GM23338 (cell line): Measurements from ENCODE around the gene SMTNL1. TPM values are rescaled to one million over a fixed set of nuclear protein-coding genes. Genes with fewer than 3 reads are reported as not detected.

ENCODE experiments used
- ATAC-seq: fragments of 200-7000 bp; cut with Tn5 transposase; 3 replicates; pipeline ENCODE4 v1.9.1; 2020
- DNase-seq: peaks from one replicate; pipeline ENCODE4 v3.0.0-alpha.2; 2015; ENCODE audit warnings: low spot score
- H2AFZ ChIP-seq: fragments of 200-600 bp; sonication (generic); 2 replicates; pipeline ENCODE4 v1.8.0; 2016; ENCODE audit warnings: antibody characterized with exemption, mild to moderate bottlenecking, moderate library complexity
- H3F3A ChIP-seq: fragments of 200-600 bp; sonication (generic); replicated peaks from 2 replicates; pipeline ENCODE4 v1.8.0; 2017; ENCODE audit warnings: antibody characterized with exemption, mixed run types, low read depth
- H3K27ac ChIP-seq: fragments of 200-600 bp; sonication (generic); 2 replicates; pipeline ENCODE4 v1.6.1; 2016; ENCODE audit warnings: low read depth
- H3K27me3 ChIP-seq: fragments of 200-600 bp; sonication (generic); 2 replicates; pipeline ENCODE4 v1.8.0; 2016; ENCODE audit warnings: mild to moderate bottlenecking, mixed run types, moderate library complexity; ENCODE audit not compliant: insufficient read depth
- H3K36me3 ChIP-seq: fragments of 200-600 bp; sonication (generic); 2 replicates; pipeline ENCODE4 v1.8.0; 2016; ENCODE audit warnings: mild to moderate bottlenecking; ENCODE audit not compliant: insufficient read depth
- H3K4me1 ChIP-seq: fragments of 200-600 bp; sonication (generic); 2 replicates; pipeline ENCODE4 v1.8.0; 2016; ENCODE audit warnings: mild to moderate bottlenecking, moderate library complexity; ENCODE audit not compliant: insufficient read depth
- H3K4me2 ChIP-seq: fragments of 200-600 bp; sonication (generic); 2 replicates; pipeline ENCODE4 v1.7.1; 2017; ENCODE audit warnings: mixed run types
- H3K4me3 ChIP-seq: fragments of 200-600 bp; sonication (generic); 2 replicates; pipeline ENCODE4 v1.6.1; 2016; ENCODE audit warnings: mixed run types
- H3K79me2 ChIP-seq: fragments of 200-600 bp; sonication (generic); replicated peaks from 2 replicates; pipeline ENCODE4 v1.8.0; 2017; ENCODE audit warnings: mild to moderate bottlenecking; ENCODE audit not compliant: insufficient read depth
- H3K9me2 ChIP-seq: fragments of 200-600 bp; sonication (generic); 2 replicates; pipeline ENCODE4 v1.8.0; 2017; ENCODE audit not compliant: insufficient read depth
- H4K20me1 ChIP-seq: fragments of 200-600 bp; sonication (generic); replicated peaks from 2 replicates; pipeline ENCODE4 v1.8.0; 2017; ENCODE audit warnings: mild to moderate bottlenecking; ENCODE audit not compliant: insufficient read depth
- H3K27ac Mint-ChIP-seq: 2 replicates; pipeline ENCODE4 v1.8.0; 2020; ENCODE audit warnings: inconsistent platforms, mild to moderate bottlenecking, moderate library complexity, mixed read lengths
- H3K27me3 Mint-ChIP-seq: 3 replicates; pipeline ENCODE4 v1.8.0; 2022; ENCODE audit warnings: low read depth, mild to moderate bottlenecking, moderate library complexity, mixed read lengths, inconsistent platforms; ENCODE audit not compliant: insufficient read depth, poor library complexity
- H3K36me3 Mint-ChIP-seq: 3 replicates; pipeline ENCODE4 v1.8.0; 2021; ENCODE audit warnings: low read depth, mild to moderate bottlenecking, inconsistent platforms, moderate library complexity, mixed read lengths
- H3K4me1 Mint-ChIP-seq: 3 replicates; pipeline ENCODE4 v1.8.0; 2020; ENCODE audit warnings: mild to moderate bottlenecking, inconsistent platforms, mixed read lengths
- H3K4me3 Mint-ChIP-seq: 3 replicates; pipeline ENCODE4 v1.8.0; 2021; ENCODE audit warnings: moderate library complexity, mild to moderate bottlenecking, inconsistent platforms, mixed read lengths
- H3K9me3 Mint-ChIP-seq: 3 replicates; pipeline ENCODE4 v1.8.0; 2020; ENCODE audit warnings: moderate library complexity, mild to moderate bottlenecking, inconsistent platforms, mixed read lengths
- CREB1 ChIP-seq: fragments of 250-450 bp; sonication (Bioruptor Pico); IDR thresholded peaks from 2 replicates; pipeline ENCODE4 v1.5.0; 2020; ENCODE audit warnings: low read depth, mild to moderate bottlenecking, moderate library complexity
- EZH2 ChIP-seq: fragments of 200-600 bp; sonication (generic); IDR thresholded peaks from one replicate; pipeline ENCODE4 v1.8.0; 2017; ENCODE audit warnings: antibody characterized with exemption, mild to moderate bottlenecking, low read depth; ENCODE audit not compliant: unreplicated experiment
- EZH2phosphoT487 ChIP-seq: fragments of 200-600 bp; sonication (generic); IDR thresholded peaks from one replicate; pipeline ENCODE4 v1.8.1; 2018; ENCODE audit warnings: antibody characterized with exemption; ENCODE audit not compliant: unreplicated experiment
- POLR2AphosphoS5 ChIP-seq: IDR thresholded peaks from 2 replicates; pipeline ENCODE4 v1.6.1; 2016; ENCODE audit warnings: antibody characterized with exemption, low read depth
- ZNF331 ChIP-seq: fragments of 250-450 bp; sonication (Bioruptor Pico); IDR thresholded peaks from 2 replicates; pipeline ENCODE4 v1.5.0; 2020; ENCODE audit warnings: low read depth, mild to moderate bottlenecking, moderate library complexity
- polyA plus RNA-seq: library from polyadenylated mRNA; unstranded; fragments of >200 nt; fragmentation: Nextera tagmentation; extraction: Ambion mirVana; gene quantifications from 2 replicates; pipeline ENCODE4 v1.2.1, GENCODE V29; 2016
- total RNA-seq: library from RNA; depleted of rRNA; stranded (reverse); fragments of >200 nt; shearing (Covaris generic); gene quantifications from 2 replicates; pipeline ENCODE4 v1.2.3, GENCODE V29; 2014
- TF ChIP-seq, protein P1 (sequence below): IDR thresholded peaks from 2 replicates; pipeline ENCODE4 v1.6.1; 2016; ENCODE audit warnings: antibody characterized with exemption
- TF ChIP-seq, protein P2 (sequence below): IDR thresholded peaks from one replicate; pipeline ENCODE4 v1.6.1; 2018; ENCODE audit warnings: antibody characterized with exemption; ENCODE audit not compliant: unreplicated experiment
- TF ChIP-seq, protein P3 (sequence below), 2 experiments: fragments of 200-600 bp in 1 of 2; sonication (generic) in 1 of 2; conservative IDR thresholded peaks; 2 replicates each; pipeline versions ENCODE4 v1.5.1 to v1.6.1; 2016 to 2017; ENCODE audit warnings: antibody characterized with exemption in 2 of 2, low read depth in 2 of 2, mild to moderate bottlenecking in 2 of 2, moderate library complexity in 1 of 2

SMTNL1 gene
- total and polyA plus RNA-seq, 2 experiments from 2014 or later, result 0.31 to 0.70 TPM

DNA sequence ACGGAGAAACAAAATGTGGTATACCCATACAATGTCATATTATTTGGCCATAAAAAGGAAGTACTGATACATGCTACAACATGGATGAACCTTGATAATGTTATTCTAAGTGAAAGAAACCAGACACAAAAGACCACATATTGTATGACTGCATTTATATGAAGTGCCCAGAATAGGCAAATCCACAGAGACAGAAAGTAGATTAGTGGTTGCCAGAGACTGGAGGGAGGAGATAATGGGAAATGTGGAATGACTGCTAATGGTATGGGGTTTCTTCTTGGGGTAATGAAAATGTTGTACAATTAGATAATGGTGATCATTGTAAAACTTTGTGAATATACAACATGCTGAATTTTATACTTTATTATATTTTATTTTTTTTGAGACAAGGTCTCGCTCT is 16.3 kb upstream of the SMTNL1 start:
- no peak for TF ChIP-seq CREB1 (CRISPR knock-in tag)
- peaks cover 13% of the 10 kb centered on the region for H3K4me1 Mint-ChIP-seq
- no peaks in the 10 kb centered on the region; the same call in 2 of the 3 replicates for H3K9me3 Mint-ChIP-seq
- Histone ChIP-seq H3K36me3 (no peaks in the 10 kb centered on the region), H4K20me1 (no peaks in the 10 kb centered on the region), H3K27me3 (peaks cover 14% of the 10 kb centered on the region; the same call in 1 of the 2 replicates), H3K4me1 (peaks cover 13% of the 10 kb centered on the region), H3K9me2 (no peaks in the 10 kb centered on the region), H3K79me2 (0 out of 2 replicates have a peak, but pooled peaks cover 5% of the 10 kb centered on the region), H3F3A (peaks cover 10% of the 10 kb centered on the region; the same call in 1 of the 2 replicates), H3K4me2 (no peak overlapping the region), H2AFZ (no peak overlapping the region), H3K4me3 (no peak overlapping the region), H3K27ac (no peak overlapping the region)
- H3K27me3 Mint-ChIP-seq, result peaks cover 6% of the 10 kb centered on the region
- H3K27ac Mint-ChIP-seq, result no peak overlapping the region
- ATAC-seq (no peak), DNase-seq (no peak)
- H3K36me3 Mint-ChIP-seq, result peaks cover 12% of the 10 kb centered on the region
- H3K4me3 Mint-ChIP-seq, result no peak overlapping the region

DNA sequence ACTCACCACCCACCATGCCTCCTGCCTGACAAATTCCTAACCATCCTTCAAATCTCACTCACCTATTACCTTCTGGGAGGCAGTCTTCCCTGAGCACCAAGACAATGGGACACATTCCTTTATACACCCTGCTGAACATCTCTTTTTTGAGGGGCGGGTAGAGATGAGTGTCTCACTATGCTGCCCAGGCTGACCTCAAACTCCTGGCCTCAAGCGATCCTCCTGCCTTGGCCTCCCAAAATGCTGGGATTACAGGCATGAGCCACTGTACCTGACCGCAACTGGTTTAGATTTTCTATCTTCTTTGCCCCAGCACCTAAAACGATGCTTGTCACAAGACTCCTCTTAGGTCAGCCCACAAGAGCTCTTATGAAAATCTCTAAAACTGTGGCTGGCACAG is 14.0 kb upstream of the SMTNL1 start:
- Histone ChIP-seq H3K4me3 (no peak overlapping the region), H3K4me1 (peaks cover 17% of the 10 kb centered on the region), H3K4me2 (no peak overlapping the region), H2AFZ (no peak overlapping the region), H3K27ac (no peak overlapping the region), H3K36me3 (no peaks in the 10 kb centered on the region), H3K9me2 (no peaks in the 10 kb centered on the region), H4K20me1 (no peaks in the 10 kb centered on the region), H3K79me2 (peaks cover 12% of the 10 kb centered on the region; the same call in 1 of the 2 replicates), H3K27me3 (no peaks in the 10 kb centered on the region), H3F3A (peaks cover 8% of the 10 kb centered on the region)
- H3K4me1 Mint-ChIP-seq, result peaks cover 19% of the 10 kb centered on the region
- no peak overlapping the region for H3K4me3 Mint-ChIP-seq
- peaks cover 26% of the 10 kb centered on the region for H3K36me3 Mint-ChIP-seq
- peaks cover 11% of the 10 kb centered on the region for H3K27me3 Mint-ChIP-seq
- no peaks in the 10 kb centered on the region; the same call in 1 of the 3 replicates for H3K9me3 Mint-ChIP-seq
- H3K27ac Mint-ChIP-seq, result no peak overlapping the region
- no peak for ATAC-seq
- no peak for TF ChIP-seq EZH2phosphoT487
- no peak for TF ChIP-seq ZNF331 (CRISPR knock-in tag)
- TF ChIP-seq EZH2, result no peak
- TF ChIP-seq, protein P1, sequence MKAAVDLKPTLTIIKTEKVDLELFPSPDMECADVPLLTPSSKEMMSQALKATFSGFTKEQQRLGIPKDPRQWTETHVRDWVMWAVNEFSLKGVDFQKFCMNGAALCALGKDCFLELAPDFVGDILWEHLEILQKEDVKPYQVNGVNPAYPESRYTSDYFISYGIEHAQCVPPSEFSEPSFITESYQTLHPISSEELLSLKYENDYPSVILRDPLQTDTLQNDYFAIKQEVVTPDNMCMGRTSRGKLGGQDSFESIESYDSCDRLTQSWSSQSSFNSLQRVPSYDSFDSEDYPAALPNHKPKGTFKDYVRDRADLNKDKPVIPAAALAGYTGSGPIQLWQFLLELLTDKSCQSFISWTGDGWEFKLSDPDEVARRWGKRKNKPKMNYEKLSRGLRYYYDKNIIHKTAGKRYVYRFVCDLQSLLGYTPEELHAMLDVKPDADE, result no peak
- no peak for TF ChIP-seq POLR2AphosphoS5
- no peak for DNase-seq

DNA sequence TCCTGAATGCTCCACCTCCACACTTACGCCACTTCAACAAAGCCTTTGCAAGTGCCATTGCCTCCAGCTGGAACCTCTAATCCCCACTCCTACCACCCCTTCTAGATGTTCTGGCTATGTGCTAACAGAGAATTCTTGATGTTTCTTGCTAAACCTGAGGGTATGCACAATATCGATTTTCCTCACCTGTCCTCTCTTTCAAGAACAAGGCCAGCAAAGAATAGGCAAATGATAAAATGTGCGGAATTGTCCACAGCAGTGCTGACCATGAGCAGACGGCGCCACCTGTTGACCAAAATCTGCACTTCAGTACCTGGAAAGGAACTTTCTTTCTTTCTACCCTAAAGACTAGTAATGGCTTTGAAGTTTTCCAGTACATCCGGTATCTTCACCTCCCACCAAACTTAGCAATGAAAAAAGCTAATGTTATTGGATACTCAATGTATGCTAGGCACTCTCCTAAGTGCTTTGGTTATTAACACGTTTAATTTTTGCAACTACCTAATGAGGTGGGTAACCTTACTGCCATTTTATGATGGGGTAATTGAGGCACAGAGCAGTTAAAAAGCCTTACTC is 10.3 kb upstream of the SMTNL1 start:
- Mint-ChIP-seq H3K9me3 (no peaks in the 10 kb centered on the region; the same call in 2 of the 3 replicates), H3K4me1 (peaks cover 18% of the 10 kb centered on the region), H3K27me3 (peaks cover 6% of the 10 kb centered on the region), H3K27ac (peak overlapping the region; percentile 63), H3K36me3 (peaks cover 32% of the 10 kb centered on the region), H3K4me3 (no peak overlapping the region; the same call in 2 of the 3 replicates)
- peaks cover 19% of the 10 kb centered on the region for H3F3A ChIP-seq
- no peak overlapping the region for H3K4me3 ChIP-seq
- DNase-seq, result peak; percentile 87
- peak; percentile 20 for ATAC-seq
- H4K20me1 ChIP-seq, result no peaks in the 10 kb centered on the region
- H3K4me2 ChIP-seq, result no peak overlapping the region
- H3K79me2 ChIP-seq, result peaks cover 28% of the 10 kb centered on the region
- no peak overlapping the region for H2AFZ ChIP-seq
- H3K27me3 ChIP-seq, result no peaks in the 10 kb centered on the region
- H3K36me3 ChIP-seq, result no peaks in the 10 kb centered on the region
- peaks cover 15% of the 10 kb centered on the region for H3K4me1 ChIP-seq
- H3K27ac ChIP-seq, result peak overlapping the region; percentile 33; the same call in 1 of the 2 replicates
- H3K9me2 ChIP-seq, result no peaks in the 10 kb centered on the region
- TF ChIP-seq EZH2, result no peak
- TF ChIP-seq, protein P1, result no peak
- TF ChIP-seq, protein P2, sequence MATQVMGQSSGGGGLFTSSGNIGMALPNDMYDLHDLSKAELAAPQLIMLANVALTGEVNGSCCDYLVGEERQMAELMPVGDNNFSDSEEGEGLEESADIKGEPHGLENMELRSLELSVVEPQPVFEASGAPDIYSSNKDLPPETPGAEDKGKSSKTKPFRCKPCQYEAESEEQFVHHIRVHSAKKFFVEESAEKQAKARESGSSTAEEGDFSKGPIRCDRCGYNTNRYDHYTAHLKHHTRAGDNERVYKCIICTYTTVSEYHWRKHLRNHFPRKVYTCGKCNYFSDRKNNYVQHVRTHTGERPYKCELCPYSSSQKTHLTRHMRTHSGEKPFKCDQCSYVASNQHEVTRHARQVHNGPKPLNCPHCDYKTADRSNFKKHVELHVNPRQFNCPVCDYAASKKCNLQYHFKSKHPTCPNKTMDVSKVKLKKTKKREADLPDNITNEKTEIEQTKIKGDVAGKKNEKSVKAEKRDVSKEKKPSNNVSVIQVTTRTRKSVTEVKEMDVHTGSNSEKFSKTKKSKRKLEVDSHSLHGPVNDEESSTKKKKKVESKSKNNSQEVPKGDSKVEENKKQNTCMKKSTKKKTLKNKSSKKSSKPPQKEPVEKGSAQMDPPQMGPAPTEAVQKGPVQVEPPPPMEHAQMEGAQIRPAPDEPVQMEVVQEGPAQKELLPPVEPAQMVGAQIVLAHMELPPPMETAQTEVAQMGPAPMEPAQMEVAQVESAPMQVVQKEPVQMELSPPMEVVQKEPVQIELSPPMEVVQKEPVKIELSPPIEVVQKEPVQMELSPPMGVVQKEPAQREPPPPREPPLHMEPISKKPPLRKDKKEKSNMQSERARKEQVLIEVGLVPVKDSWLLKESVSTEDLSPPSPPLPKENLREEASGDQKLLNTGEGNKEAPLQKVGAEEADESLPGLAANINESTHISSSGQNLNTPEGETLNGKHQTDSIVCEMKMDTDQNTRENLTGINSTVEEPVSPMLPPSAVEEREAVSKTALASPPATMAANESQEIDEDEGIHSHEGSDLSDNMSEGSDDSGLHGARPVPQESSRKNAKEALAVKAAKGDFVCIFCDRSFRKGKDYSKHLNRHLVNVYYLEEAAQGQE, result no peak
- TF ChIP-seq, protein P3, sequence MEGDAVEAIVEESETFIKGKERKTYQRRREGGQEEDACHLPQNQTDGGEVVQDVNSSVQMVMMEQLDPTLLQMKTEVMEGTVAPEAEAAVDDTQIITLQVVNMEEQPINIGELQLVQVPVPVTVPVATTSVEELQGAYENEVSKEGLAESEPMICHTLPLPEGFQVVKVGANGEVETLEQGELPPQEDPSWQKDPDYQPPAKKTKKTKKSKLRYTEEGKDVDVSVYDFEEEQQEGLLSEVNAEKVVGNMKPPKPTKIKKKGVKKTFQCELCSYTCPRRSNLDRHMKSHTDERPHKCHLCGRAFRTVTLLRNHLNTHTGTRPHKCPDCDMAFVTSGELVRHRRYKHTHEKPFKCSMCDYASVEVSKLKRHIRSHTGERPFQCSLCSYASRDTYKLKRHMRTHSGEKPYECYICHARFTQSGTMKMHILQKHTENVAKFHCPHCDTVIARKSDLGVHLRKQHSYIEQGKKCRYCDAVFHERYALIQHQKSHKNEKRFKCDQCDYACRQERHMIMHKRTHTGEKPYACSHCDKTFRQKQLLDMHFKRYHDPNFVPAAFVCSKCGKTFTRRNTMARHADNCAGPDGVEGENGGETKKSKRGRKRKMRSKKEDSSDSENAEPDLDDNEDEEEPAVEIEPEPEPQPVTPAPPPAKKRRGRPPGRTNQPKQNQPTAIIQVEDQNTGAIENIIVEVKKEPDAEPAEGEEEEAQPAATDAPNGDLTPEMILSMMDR (conservative IDR thresholded peaks at IDR 0.05; ENCODE audit: low read depth in 2 of 2), result peak; percentile 97 to 100
- no peak for TF ChIP-seq POLR2AphosphoS5
